Mammary epithelial cell (primary cell): ENCODE measurements around the gene CDH4.

Experiments used
- EZH2 ChIP-seq: IDR thresholded peaks from 2 replicates; pipeline ENCODE4 v1.6.1; 2012; ENCODE audit warnings: low read length, inconsistent platforms, borderline replicate concordance
- TF ChIP-seq, protein P1 (sequence below), 2 donors: IDR thresholded peaks in 1 of 2; conservative IDR thresholded peaks in 1 of 2; 2 replicates each; pipeline ENCODE4 v1.5.1; 2011 to 2012; ENCODE audit warnings: inconsistent platforms in 2 of 2, low read length in 2 of 2, mild to moderate bottlenecking in 2 of 2, control low read depth in 1 of 2, low read depth in 1 of 2; ENCODE audit not compliant: insufficient read depth in 1 of 2; ENCODE audit errors: extremely low read depth in 1 of 2

DNA sequence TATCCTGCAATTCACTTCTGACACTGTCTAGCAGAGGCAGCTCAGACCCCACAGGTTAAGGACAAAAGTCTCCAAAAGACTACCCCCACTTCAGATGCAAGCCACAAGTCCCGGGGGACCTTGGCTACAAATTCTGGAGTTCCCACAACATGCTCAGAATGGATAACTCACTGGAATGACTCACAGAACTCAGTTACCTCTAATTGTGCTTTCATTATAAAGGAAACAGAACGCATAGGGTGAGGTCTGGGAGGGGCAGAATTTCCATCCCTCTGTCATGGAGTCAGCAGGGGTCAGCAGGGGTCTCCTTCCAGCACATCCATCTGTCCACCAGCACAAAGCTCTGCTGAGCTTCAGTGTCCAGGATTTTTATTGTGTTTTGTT, 184.2 kb downstream of the CDH4 start:
- TF ChIP-seq, protein P1, sequence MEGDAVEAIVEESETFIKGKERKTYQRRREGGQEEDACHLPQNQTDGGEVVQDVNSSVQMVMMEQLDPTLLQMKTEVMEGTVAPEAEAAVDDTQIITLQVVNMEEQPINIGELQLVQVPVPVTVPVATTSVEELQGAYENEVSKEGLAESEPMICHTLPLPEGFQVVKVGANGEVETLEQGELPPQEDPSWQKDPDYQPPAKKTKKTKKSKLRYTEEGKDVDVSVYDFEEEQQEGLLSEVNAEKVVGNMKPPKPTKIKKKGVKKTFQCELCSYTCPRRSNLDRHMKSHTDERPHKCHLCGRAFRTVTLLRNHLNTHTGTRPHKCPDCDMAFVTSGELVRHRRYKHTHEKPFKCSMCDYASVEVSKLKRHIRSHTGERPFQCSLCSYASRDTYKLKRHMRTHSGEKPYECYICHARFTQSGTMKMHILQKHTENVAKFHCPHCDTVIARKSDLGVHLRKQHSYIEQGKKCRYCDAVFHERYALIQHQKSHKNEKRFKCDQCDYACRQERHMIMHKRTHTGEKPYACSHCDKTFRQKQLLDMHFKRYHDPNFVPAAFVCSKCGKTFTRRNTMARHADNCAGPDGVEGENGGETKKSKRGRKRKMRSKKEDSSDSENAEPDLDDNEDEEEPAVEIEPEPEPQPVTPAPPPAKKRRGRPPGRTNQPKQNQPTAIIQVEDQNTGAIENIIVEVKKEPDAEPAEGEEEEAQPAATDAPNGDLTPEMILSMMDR (conservative IDR thresholded peaks at IDR 0.05 in 1 of 2, IDR thresholded peaks at IDR 0.05 in 1 of 2; ENCODE audit: extremely low read depth in 1 of 2, insufficient read depth in 1 of 2, low read depth in 1 of 2, low read length in 2 of 2), result no peak
- no peak for TF ChIP-seq EZH2
